SK-N-SH (cell line): ENCODE results near the gene C20orf96. TPM values are rescaled to one million over a fixed set of nuclear protein-coding genes. Genes with fewer than 3 reads are reported as not detected.

Experiments used
- CTCF ChIA-PET: fragments of 300-600, 350-600 bp; formaldehyde crosslinking; extraction: SDS; loops from one replicate; lab custom pipeline; 2021; lab: Yijun Ruan, JAX
- POLR2A ChIA-PET: fragments of 350-600 bp; sonication (Branson Sonifier 250); formaldehyde crosslinking; extraction: SDS; loops from one replicate; lab custom pipeline; 2020; ENCODE audit warnings: antibody characterized with exemption, inconsistent platforms; lab: Yijun Ruan, JAX
- DNase-seq: peaks from one replicate; pipeline ENCODE4 v3.0.0; 2012
- H2AFZ ChIP-seq: fragments of 200-600 bp; sonication (generic); 2 replicates; pipeline ENCODE4 v1.8.1; 2016; ENCODE audit warnings: antibody characterized with exemption, mild to moderate bottlenecking, low read depth
- H3F3A ChIP-seq: fragments of 200-600 bp; sonication (generic); replicated peaks from 2 replicates; pipeline ENCODE3; 2016; ENCODE audit warnings: antibody characterized with exemption, mild to moderate bottlenecking; ENCODE audit not compliant: insufficient read depth
- H3K27ac ChIP-seq, 2 experiments: fragments of 200-500 bp in 1 of 2; fragments of 200-600 bp in 1 of 2; sonication (Bioruptor generic) in 1 of 2; sonication (generic), shearing (Covaris generic) in 1 of 2; 2 replicates each; pipeline versions ENCODE4 v1.5.1 to v1.6.1; 2014 to 2016; ENCODE audit warnings: low read depth in 2 of 2, inconsistent platforms in 1 of 2, low read length in 1 of 2, mild to moderate bottlenecking in 1 of 2, mixed read lengths in 1 of 2
- H3K27me3 ChIP-seq: fragments of 200-600 bp; sonication (generic), shearing (Covaris generic); 2 replicates; pipeline ENCODE4 v1.6.1; 2016; ENCODE audit warnings: mixed run types; ENCODE audit not compliant: insufficient read depth
- H3K36me3 ChIP-seq, 2 experiments: fragments of 200-500 bp in 1 of 2; fragments of 200-600 bp in 1 of 2; sonication (Bioruptor generic) in 1 of 2; sonication (generic) in 1 of 2; replicated peaks in 1 of 2; 2 replicates each; pipeline versions ENCODE3 to v1.5.1; 2014 to 2016; ENCODE audit warnings: low read length in 1 of 2, mild to moderate bottlenecking in 1 of 2; ENCODE audit not compliant: insufficient read depth in 2 of 2, control insufficient read depth in 1 of 2
- H3K4me1 ChIP-seq, 2 experiments: fragments of 200-500 bp in 1 of 2; fragments of 200-600 bp in 1 of 2; sonication (Bioruptor generic) in 1 of 2; sonication (generic), shearing (Covaris generic) in 1 of 2; 2 replicates each; pipeline versions ENCODE4 v1.5.1 to v1.6.1; 2014 to 2016; ENCODE audit warnings: low read depth in 1 of 2, low read length in 1 of 2, mixed run types in 1 of 2; ENCODE audit not compliant: insufficient read depth in 2 of 2, control insufficient read depth in 1 of 2
- H3K4me2 ChIP-seq: fragments of 200-600 bp; sonication (generic), shearing (Covaris generic); 2 replicates; pipeline ENCODE4 v1.6.1; 2017; ENCODE audit warnings: mixed run types
- H3K4me3 ChIP-seq, 2 experiments: fragments of 200-500 bp in 1 of 2; fragments of 200-600 bp in 1 of 2; sonication (Bioruptor generic) in 1 of 2; sonication (generic), shearing (Covaris generic) in 1 of 2; 2 replicates each; pipeline versions ENCODE4 v1.5.1 to v1.8.1; 2014 to 2016; ENCODE audit warnings: low read depth in 2 of 2, inconsistent platforms in 1 of 2, low read length in 1 of 2, mild to moderate bottlenecking in 1 of 2, mixed read lengths in 1 of 2, moderate library complexity in 1 of 2
- H3K79me2 ChIP-seq: fragments of 200-600 bp; sonication (generic); 2 replicates; pipeline ENCODE4 v1.8.1; 2017; ENCODE audit warnings: mild to moderate bottlenecking; ENCODE audit not compliant: insufficient read depth
- H3K9ac ChIP-seq: fragments of 200-600 bp; sonication (generic); 2 replicates; pipeline ENCODE4 v1.6.1; 2017; ENCODE audit warnings: mixed run types
- H3K9me2 ChIP-seq: fragments of 200-600 bp; sonication (generic); 2 replicates; pipeline ENCODE4 v1.6.1; 2017; ENCODE audit warnings: mixed run types
- H3K9me3 ChIP-seq: fragments of 200-600 bp; sonication (generic); 2 replicates; pipeline ENCODE4 v1.6.1; 2017; ENCODE audit warnings: mixed run types, mild to moderate bottlenecking, moderate library complexity
- H4K20me1 ChIP-seq: fragments of 200-600 bp; sonication (generic); 2 replicates; pipeline ENCODE4 v1.6.1; 2017; ENCODE audit warnings: mild to moderate bottlenecking, mixed run types; ENCODE audit not compliant: insufficient read depth
- CHD2 ChIP-seq: fragments of 150-350 bp; IDR thresholded peaks from 2 replicates; pipeline ENCODE4 v1.6.1; 2018; ENCODE audit warnings: low read length; ENCODE audit not compliant: partially characterized antibody
- CTCF ChIP-seq: fragments of 200-600 bp; sonication (generic); IDR thresholded peaks from 2 replicates; pipeline ENCODE4 v1.6.1; 2017; ENCODE audit warnings: antibody characterized with exemption, mild to moderate bottlenecking, moderate library complexity
- ELF1 ChIP-seq: IDR thresholded peaks from 2 replicates; pipeline ENCODE4 v1.4.0; 2012
- FOSL2 ChIP-seq: IDR thresholded peaks from 2 replicates; pipeline ENCODE4 v1.4.0; 2012; ENCODE audit warnings: low read depth, mild to moderate bottlenecking, moderate library complexity, borderline replicate concordance
- RCOR1 ChIP-seq: fragments of 150-350 bp; IDR thresholded peaks from 2 replicates; pipeline ENCODE4 v1.6.1; 2017; ENCODE audit warnings: antibody characterized with exemption, low read length
- REST ChIP-seq: IDR thresholded peaks from 2 replicates; pipeline ENCODE4 v1.6.1; 2012; ENCODE audit warnings: mild to moderate bottlenecking, low read depth, low read length, moderate library complexity
- RFX5 ChIP-seq: IDR thresholded peaks from 2 replicates; pipeline ENCODE4 v1.6.1; 2012; ENCODE audit warnings: mild to moderate bottlenecking, improper control_type of control experiment, low read length
- RXRA ChIP-seq: IDR thresholded peaks from 2 replicates; pipeline ENCODE4 v1.4.0; 2012; ENCODE audit warnings: low read depth, mild to moderate bottlenecking, borderline replicate concordance
- TAF1 ChIP-seq: IDR thresholded peaks from 2 replicates; pipeline ENCODE4 v1.6.1; 2012; ENCODE audit warnings: low read depth, mild to moderate bottlenecking, low read length, moderate library complexity, borderline replicate concordance
- TEAD4 ChIP-seq: IDR thresholded peaks from 2 replicates; pipeline ENCODE4 v1.4.0; 2012; ENCODE audit warnings: mild to moderate bottlenecking, borderline replicate concordance; ENCODE audit not compliant: insufficient read depth
- YY1 ChIP-seq: IDR thresholded peaks from 2 replicates; pipeline ENCODE4 v1.4.0; 2012; ENCODE audit warnings: low read depth, mild to moderate bottlenecking
- ZBTB33 ChIP-seq: IDR thresholded peaks from 2 replicates; pipeline ENCODE4 v1.4.0; 2012; ENCODE audit warnings: low read depth, borderline replicate concordance
- WGBS: methylation state at CpG from one replicate; pipeline ENCODE4 v1.1.6; 2017; ENCODE audit warnings: low lambda C conversion rate; 5-methylcytosine and 5-hydroxymethylcytosine counted together
- polyA plus RNA-seq, 3 experiments: library from polyadenylated mRNA; depleted of rRNA; stranded (reverse); fragments of >200 nt; gene quantifications; 2 replicates each; pipeline ENCODE4 v1.2.3, GENCODE V29; 2012
- TF ChIP-seq, protein P1 (sequence below): IDR thresholded peaks from 2 replicates; pipeline ENCODE4 v1.4.0; 2012; ENCODE audit warnings: low read depth, borderline replicate concordance
- TF ChIP-seq, protein P2 (sequence below): fragments of 150-350 bp; IDR thresholded peaks from 2 replicates; pipeline ENCODE4 v1.6.1; 2017; ENCODE audit warnings: antibody characterized with exemption, low read length, low read depth, borderline replicate concordance
- TF ChIP-seq, protein P3 (sequence below): fragments of 150-350 bp; IDR thresholded peaks from 2 replicates; pipeline ENCODE4 v1.6.1; 2016; ENCODE audit warnings: mild to moderate bottlenecking, low read depth, low read length

Gene C20orf96
- polyA plus RNA-seq, 1 of the 3 experiments (the other 2 are of a cell fraction): 16.6 TPM

DNA sequence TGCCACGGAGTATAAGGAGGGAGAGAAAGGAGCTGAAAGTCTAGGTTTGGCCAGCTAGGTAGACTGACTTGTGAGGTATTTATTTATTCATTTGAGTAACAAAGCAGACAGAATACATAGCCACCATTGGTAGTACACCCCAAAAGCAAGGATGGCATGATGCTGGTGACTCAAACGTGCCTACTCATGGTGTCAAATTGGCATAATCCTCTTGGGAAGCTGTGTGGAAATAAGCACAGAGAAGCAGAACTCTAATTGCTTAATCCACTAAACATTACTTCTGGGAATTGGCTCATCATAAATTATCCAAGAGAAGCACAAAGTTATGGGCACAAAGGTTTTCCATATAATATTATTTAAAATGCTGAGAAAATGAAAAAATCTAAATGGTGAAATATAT lies 30.6 kb downstream of the C20orf96 start:
- Histone ChIP-seq H3K4me3 (no peak overlapping the region), H3K9ac (no peak overlapping the region), H2AFZ (no peak overlapping the region), H3K4me1 (peaks cover 0 to 12% of the 10 kb centered on the region in 2 experiments; a peak in 1 of 4 replicates), H3K4me2 (no peak overlapping the region), H3F3A (no peaks in the 10 kb centered on the region), H3K9me3 (no peaks in the 10 kb centered on the region), H3K27me3 (peaks cover 7% of the 10 kb centered on the region; the same call in 1 of the 2 replicates), H3K79me2 (no peaks in the 10 kb centered on the region), H3K36me3 (no peaks in the 10 kb centered on the region), H3K9me2 (no peaks in the 10 kb centered on the region), H3K27ac (no peak overlapping the region), H4K20me1 (no peaks in the 10 kb centered on the region)
- WGBS: 29% methylated on average over 2 of the region's 2 CpGs
- ChIA-PET POLR2A (no interaction called here), CTCF (no interaction called here)
- DNase-seq: no peak
- no peak for TF ChIP-seq FOSL2
- no peak for TF ChIP-seq REST
- TF ChIP-seq CHD2: no peak
- no peak for TF ChIP-seq TEAD4
- no peak for TF ChIP-seq YY1
- TF ChIP-seq CTCF: no peak
- TF ChIP-seq ZBTB33: no peak
- TF ChIP-seq, protein P1, sequence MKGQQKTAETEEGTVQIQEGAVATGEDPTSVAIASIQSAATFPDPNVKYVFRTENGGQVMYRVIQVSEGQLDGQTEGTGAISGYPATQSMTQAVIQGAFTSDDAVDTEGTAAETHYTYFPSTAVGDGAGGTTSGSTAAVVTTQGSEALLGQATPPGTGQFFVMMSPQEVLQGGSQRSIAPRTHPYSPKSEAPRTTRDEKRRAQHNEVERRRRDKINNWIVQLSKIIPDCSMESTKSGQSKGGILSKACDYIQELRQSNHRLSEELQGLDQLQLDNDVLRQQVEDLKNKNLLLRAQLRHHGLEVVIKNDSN: no peak
- no peak for TF ChIP-seq RFX5
- TF ChIP-seq RXRA: no peak
- no peak for TF ChIP-seq TAF1
- TF ChIP-seq ELF1: no peak
- TF ChIP-seq, protein P2, sequence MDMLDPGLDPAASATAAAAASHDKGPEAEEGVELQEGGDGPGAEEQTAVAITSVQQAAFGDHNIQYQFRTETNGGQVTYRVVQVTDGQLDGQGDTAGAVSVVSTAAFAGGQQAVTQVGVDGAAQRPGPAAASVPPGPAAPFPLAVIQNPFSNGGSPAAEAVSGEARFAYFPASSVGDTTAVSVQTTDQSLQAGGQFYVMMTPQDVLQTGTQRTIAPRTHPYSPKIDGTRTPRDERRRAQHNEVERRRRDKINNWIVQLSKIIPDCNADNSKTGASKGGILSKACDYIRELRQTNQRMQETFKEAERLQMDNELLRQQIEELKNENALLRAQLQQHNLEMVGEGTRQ: no peak
- TF ChIP-seq RCOR1: no peak
- TF ChIP-seq, protein P3, sequence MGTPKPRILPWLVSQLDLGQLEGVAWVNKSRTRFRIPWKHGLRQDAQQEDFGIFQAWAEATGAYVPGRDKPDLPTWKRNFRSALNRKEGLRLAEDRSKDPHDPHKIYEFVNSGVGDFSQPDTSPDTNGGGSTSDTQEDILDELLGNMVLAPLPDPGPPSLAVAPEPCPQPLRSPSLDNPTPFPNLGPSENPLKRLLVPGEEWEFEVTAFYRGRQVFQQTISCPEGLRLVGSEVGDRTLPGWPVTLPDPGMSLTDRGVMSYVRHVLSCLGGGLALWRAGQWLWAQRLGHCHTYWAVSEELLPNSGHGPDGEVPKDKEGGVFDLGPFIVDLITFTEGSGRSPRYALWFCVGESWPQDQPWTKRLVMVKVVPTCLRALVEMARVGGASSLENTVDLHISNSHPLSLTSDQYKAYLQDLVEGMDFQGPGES: no peak
